GM19099 (cell line): Measurements from ENCODE around the gene CFAP77.

ENCODE experiments used
- POLR2A ChIP-seq: IDR thresholded peaks from 3 replicates; pipeline ENCODE4 v1.6.1; 2011; ENCODE audit warnings: low read depth; ENCODE audit not compliant: insufficient read length; ENCODE audit errors: extremely low read depth

The CFAP77 gene

DNA sequence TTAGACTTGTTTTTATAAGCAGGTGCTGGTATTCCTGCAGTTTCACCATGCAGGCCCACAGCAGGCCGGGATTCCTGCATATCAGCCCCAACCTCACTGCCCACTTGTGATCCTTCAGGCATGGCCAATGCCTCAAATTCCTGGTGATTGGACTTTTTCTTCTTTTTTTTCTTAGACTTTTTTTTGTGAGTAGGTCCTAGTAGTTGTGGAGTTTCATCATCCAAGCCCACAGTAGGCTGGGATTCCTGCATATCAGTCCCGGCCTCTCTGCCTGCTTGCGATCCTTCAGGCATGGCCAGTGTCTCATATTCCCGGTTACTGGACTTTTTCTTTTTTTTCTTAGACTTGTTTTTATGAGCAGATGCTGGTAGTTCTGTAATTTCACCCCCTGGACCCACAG lies 8.2 kb upstream of the CFAP77 start:
- TF ChIP-seq POLR2A = no peak

DNA sequence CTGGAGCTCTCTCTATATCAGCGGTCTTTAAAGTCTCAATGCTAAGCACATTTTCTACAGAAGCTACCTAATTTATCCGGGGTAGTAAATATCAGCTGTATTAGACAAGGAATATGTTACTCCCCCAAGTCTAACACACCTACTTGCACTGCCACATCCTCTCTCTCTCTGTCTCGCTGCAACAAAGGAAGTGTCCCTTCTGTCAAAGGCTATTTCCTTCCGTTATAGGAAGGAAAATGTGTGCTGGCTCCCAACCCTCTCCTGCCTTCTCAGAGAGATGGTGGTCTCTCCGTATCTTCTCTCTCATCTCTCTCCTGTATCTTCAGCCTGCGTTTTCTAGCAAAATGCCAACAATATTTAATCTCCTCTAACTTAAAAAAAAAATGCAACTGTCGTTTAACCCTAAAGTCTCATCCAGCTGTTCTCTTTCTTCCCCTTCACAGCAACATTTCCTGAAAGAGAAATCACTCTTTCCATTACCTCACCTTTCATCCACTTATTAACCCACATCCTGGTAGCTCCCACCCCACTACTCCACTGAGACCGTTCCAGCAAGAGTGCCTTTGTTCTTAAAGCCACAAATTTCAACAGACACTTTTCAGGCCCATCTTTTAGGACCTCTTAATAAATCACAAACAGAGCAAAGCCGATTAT lies 5.7 kb upstream of the CFAP77 start:
- no peak for TF ChIP-seq POLR2A

DNA sequence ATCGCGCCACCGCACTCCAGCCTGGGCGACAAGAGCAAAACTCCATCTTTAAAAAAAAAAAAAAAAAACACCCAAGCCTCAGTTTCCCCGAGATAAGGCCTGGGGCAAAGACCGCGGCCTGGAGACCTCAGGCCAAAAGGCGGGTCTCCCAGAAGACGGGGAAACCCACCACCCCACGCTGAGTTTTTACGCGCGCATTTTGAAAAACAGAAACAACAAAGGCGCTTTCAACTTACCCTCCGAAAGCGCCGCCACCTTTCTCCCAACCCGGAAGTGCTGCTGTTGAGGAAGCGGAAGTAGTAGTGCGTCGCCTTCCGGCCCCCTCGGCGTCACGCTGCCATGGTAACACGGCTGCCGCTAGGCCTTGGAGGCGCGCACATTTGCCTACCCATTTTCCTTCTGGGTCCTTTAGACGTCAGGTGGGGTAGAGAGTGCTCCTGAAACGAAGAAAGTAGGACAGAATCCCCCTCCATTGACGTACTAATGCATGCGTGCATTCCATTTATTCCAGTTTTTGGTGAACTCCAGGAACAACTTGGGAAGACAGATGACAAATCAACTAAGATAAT lies 3.4 kb upstream of the CFAP77 start, which contains the start of gene TTF1:
Gene TTF1, minus strand, starts transcription at position 287 of the 569 bp plus-strand sequence. CDS start 4,019 bp downstream, outside the sequence.
- TF ChIP-seq POLR2A = peak; percentile 74

DNA sequence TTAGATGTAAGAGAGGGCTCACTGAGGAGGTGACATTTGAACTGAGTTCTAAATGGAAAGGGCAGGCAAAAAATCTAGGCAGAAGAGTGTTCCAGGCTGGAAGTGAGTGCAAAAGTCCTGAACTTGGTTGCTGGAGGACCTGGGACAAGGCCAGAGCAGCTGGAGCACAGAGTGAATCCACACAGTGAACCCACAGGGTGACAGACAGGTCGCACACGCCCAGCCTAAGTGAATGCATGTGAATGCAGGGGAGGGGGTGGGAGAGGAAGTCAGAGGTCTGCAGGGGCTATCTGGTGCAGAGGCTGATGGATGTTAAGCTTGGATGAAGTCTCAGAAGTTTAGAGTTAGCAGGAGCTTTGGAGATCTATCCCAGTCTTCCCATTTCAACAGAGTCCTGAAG lies 2.8 kb upstream of the CFAP77 start:
- TF ChIP-seq POLR2A = no peak

DNA sequence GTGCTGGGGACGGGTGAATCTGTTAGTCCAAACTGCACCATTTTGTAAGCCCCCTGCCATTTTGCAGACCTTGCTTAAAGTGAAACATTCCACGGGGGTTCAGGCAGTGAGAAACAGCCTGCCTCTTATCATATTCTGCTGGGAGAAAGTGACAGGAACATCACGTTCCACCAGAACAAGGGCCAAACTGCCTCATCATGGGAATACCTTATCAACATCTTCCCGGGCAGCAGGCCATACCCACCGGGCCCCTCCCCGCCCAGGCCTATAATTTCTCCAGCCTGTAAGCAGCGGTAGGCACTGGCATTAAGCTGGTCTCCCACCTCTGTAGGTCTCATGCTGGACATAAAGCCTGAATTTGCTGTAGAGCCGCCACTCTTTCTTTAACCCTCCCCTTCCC lies 1.5 kb upstream of the CFAP77 start:
- no peak for TF ChIP-seq POLR2A

DNA sequence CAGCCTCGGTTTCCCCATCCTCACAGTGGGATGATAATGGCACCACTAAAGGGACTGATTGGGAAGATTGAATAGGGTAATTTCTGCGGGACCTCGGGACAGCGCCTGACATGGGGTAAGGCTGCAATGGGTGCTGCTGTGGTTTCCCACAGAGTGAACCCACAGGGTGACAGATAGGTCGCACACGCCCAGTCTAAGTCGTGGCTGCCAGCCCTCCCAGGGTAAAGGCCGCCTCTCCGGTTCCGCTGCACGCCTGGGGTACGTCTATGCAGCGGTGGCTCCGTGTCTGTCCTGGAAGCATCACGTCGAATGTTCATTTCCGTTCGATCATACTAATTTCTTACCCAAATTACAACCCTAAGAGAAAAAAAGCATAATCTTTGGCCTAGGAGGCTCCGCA lies 631 bp downstream of the CFAP77 start:
- no peak for TF ChIP-seq POLR2A

DNA sequence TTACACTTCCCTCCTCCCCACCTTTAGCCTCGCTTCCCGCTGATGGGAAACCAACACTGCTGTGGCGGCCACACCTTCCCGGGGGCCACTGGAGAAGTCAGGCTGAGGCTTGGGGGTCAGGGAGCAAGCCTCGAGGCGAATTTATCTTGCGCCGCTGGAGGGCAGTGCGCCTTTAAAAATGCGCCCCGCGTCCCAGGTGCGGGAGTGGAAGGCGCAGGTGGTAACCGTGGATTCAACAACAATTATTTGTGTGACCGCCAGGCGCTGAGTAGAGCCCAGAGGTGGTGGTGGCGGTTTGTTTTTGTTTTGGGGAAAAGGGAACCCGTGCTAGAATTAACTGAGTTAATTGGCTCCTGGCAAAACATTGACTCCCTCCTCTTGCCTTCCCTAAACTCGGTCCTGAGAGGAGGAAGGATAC lies 1.1 kb downstream of the CFAP77 start:
- TF ChIP-seq POLR2A = no peak

DNA sequence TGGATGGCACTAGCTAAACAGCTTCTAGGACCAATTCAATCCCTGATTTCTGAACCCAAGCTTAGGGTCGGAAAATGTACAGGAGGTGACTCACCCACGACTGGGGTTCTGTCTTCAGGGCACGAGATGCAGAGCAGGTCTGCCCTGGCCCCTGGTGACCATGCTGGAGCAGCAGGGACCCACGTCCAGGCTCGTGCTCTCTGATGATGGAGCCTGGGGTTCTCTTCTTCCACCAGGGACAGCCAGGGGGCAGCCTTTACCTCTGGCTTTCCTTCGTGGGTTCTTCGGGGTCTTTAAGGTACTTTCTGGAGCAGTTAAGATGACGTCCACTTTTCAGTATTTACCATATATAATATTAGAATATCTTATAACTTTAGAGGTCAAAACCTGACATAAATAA lies 2.1 kb downstream of the CFAP77 start:
- no peak for TF ChIP-seq POLR2A

DNA sequence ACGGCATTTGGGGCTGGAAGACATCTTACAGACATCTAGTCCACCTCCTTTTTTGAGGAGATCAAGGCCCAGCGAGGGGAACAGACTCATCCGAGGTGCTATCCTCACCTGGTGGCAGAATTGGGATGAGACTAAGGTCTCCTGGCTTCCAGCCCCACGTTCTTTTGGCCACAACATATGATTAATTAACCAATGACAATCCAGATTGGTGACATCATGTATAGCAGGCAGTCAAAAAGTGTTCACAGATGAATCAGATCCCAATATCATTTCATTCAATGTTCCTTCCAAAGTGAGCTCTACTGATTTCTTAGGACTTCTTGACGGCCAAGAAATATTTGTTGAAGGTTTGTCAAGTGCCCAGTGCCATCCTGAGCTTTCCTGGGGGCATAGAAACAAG lies 3.9 kb downstream of the CFAP77 start:
- no peak for TF ChIP-seq POLR2A

DNA sequence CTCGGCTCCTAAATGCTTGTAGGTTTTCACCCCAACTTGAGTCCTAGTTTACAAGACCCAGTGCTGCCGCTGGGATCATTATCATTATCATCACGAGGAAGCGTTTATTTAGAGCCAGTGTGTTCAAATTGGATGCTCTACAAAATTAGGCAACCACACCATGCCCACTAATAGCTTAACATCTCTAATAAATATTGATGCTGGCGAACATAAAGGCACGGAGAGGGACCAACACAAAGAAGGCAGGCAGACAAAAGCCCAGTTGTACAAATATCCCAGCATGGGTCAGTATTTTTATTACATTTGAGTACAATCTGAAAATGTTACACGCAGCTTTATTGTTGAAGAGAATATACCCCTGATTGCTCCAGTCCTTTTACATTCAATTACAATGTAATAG lies 4.7 kb downstream of the CFAP77 start:
- no peak for TF ChIP-seq POLR2A

DNA sequence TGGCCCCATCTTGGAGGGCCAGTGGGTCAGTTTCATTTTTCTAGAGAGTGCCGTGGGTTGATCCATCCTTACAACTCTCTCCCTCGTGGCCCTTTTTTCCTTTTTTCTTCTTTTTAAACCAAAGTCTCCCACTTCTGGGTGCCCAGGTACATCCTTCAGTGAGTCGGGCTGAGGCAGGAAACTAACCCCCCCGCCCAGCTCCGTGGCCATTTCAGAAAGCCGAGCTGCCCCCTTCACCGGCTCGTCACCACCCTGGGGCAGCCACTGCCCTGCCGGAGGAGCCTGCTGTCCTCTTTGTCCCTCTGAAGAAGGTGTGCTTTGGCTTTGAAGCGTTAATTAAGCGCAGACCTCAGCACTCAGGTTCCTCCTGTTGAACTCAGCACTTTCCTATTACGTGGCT lies 5.2 kb downstream of the CFAP77 start:
- no peak for TF ChIP-seq POLR2A

DNA sequence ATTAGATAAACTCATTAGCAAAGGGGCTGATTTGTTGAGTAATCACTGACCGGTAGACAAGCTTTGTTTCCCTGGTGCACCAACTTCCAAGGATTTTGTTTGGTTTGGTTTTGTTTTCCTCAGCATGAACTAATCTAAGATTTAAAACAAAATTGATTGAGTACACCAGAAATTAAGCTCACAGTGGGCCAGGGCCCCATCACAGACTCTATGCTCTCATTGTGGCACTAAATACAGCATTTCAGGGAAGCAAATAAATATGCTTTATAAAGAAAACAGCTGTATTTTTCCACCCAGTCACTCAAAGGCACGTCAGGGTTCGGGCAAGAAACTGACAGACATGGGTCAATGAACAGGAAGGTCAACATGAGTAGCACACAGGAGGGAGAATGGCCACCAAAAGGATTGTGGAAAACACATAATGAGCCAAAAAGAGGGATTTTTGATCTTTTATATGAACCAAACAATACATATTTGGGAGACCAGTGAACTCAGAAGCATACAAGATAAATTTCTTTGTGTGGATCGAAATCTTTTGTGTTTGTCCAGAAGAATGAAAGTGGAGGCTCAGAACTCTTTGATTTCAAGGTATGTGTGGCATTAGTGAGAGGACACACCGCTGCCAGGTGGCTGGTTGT lies 8.8 kb downstream of the CFAP77 start:
- TF ChIP-seq POLR2A = no peak

DNA sequence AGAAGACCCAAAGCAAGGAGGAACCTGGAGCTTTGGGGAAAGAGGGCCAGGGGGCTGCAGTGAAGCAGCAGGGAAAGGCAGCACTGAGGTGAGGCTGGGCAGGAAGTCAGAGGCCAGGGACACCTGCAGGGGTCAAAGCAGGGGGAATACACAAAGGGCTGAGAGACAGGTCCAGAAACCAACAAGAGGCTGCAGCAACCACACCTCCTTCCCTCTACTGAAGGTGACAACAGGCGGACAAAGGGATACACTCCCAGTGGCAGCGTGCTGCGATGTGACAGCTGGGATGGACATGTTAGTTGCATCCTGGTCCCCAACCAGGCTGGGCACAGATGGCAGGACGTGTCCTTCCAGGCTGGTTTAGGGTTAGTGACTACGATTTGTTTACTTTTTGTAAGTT lies 12.6 kb downstream of the CFAP77 start:
- no peak for TF ChIP-seq POLR2A

DNA sequence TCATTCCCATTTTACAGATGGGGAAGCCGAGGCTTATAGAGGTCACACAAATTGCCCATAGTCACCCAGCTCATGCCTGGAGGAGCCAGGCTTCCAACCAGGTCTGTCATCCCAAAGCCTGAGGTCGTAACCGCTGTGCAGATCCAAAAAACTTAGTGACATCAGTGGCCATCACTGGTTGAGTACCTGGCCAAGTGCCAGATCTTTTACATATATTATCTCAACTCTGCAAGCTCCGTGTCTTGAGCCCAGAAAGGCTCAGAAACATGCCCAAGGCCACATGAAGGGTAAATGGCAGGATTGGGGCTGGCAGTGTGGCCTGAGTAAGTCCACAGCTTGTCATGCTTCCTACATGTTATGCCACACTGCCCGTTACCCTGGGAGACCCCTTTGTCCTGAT lies 13.5 kb downstream of the CFAP77 start:
- TF ChIP-seq POLR2A = no peak

DNA sequence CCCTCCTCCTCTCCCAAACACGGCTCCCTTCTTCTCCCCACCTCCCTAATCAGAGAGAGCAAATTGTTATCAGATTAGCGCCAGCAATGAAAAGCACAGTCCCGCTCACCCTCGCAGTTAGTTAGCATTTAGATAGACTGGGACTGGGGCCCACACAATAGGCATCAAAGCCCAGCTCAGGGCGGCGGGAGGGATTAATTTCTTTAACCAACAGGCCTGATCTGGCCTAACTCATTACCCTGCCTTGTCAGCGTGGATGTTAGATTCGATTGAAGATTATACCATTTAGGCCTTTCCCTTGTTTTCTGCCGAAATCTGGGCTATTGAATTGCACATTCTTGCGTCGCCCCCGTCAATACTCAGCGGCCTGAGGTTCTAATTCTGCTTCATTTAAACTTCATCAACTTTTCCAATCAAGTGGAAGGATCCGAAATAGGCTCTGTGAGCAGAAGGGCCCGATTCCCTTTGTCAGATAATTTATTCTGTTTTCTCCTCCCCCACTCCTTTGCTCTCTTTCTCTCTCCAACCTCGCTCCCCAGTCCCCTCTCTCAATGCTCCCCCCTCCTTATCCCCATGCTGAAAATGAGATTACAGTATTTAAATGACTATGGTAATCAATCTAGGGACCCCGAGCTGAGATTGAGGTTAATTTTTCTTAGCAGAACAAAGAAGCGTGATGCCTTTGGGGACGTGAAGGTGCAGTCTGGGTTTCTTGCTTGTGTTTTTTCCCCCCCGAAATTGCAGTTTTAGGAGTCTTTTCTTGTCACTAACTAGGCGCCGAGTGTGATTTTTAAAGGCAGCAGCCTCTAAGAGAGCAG lies 15.1 kb downstream of the CFAP77 start:
- no peak for TF ChIP-seq POLR2A

DNA sequence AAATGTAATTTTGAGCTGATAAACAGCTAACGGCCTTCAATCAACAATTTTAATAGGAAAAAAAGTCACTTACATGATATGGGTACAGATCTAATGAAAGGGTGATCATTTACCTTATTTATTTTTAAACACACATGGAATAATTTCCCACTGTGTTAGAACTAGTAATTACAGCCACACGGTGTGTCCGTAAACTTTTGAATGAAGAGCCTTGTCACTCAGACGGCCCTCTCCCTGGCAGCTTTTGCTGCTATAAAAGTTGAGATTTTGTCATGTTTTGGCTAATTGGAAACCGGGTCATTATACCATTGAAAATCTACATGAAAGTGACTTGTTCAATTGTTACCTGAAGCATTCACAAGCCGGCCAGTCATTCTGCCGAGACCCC lies 15.7 kb downstream of the CFAP77 start:
- no peak for TF ChIP-seq POLR2A

DNA sequence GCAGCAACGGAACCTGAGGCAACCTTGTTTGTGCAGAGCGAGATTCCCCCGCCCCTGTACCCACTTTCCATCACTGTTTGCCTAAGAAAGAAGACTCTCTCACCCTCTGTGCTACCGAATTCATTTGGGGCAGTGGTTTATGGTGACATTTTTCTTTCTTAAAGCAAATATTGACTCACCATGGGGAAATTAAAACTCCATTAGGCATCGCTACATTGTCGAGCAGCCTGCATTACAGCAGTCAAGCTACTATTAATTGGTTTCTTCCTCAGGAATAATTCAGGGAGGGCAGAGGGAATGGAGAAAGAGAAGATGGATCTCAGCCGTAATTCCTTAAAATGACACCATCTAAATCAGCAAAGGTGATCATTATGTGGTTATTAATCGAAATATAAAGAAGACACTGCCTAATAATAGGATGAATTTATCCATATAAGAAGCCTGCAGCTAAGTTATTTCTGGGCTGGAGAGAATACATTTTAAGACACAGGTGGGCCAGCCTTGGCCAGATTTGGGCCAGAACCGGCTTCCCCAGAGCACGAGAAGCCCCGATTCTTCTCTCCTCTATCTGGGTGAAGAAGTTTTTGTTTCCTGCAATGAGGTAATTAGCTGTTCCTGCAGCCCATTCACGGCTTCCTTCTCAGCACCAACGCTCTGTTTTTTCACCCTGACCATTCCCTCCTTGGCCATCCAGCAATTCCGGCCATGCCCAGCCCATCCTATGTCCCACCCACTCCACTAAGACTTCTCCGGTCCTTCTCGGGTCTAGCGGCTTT lies 16.8 kb downstream of the CFAP77 start:
- no peak for TF ChIP-seq POLR2A
